ENCODE results near the gene DLGAP1. TPM values are rescaled to one million over a fixed set of nuclear protein-coding genes. Genes with fewer than 3 reads are reported as not detected.

DLGAP1 gene
- polyA plus RNA-seq, 1 of the 3 experiments (the other 2 are of a cell fraction): not detected

DNA sequence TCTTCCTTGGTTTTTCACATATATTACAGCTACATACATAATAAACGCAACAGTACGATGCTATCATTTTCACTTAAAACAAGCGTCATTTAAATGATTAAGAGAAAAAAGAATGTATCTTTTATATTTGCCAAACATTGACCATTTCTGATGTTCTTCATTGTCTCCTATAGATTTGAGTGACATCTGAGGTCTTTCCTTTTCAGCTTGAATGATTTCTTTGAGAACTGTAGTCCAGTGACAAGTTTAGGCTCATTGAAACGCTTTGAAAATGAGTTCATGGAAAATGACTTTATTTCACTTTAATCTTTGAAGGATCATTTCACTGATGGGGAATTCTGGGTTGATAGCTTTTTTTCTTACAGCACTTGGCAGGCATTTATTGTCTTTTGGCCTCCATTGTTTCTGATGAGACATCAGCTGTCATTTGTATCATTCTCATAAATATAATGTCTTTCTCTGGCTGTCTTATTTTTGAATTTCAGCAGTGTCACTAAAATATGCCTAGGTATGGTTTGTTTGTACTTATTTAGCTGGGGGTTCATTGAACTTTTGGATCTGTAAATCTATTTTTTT is 994.2 kb downstream of the DLGAP1 start:
- H3K27ac ChIP-seq (ENCODE audit: low read depth in 2 of 2, low read length in 1 of 2): no peak overlapping the region
- POLR2A ChIA-PET: no interaction called here

More for the DNA sequence above, 994.2 kb downstream of the DLGAP1 start:
- 0 out of 2 replicates have a peak, but pooled peaks cover 12% of the 10 kb centered on the region for H3K9me3 ChIP-seq
- no peak overlapping the region for H3K4me2 ChIP-seq
- no peak for TF ChIP-seq YY1 (IDR thresholded peaks at IDR 0.05; ENCODE audit: low read depth)
- no peak for TF ChIP-seq SIN3A (IDR thresholded peaks at IDR 0.05; ENCODE audit: borderline replicate concordance, low read depth, low read length)
- TF ChIP-seq FOXM1 (IDR thresholded peaks at IDR 0.05; ENCODE audit: low read depth): no peak
- TF ChIP-seq JUND (IDR thresholded peaks at IDR 0.05): no peak
- TF ChIP-seq FOSL2 (IDR thresholded peaks at IDR 0.05; ENCODE audit: borderline replicate concordance, low read depth): no peak
- TF ChIP-seq RFX5 (IDR thresholded peaks at IDR 0.05; ENCODE audit: low read length): no peak
- TF ChIP-seq POLR2AphosphoS5 (IDR thresholded peaks at IDR 0.05; ENCODE audit: low read depth, low read length): no peak
- TF ChIP-seq PBX3 (IDR thresholded peaks at IDR 0.05): no peak
- TF ChIP-seq ELF1 (IDR thresholded peaks at IDR 0.05): no peak
- TF ChIP-seq FOXJ3 (CRISPR knock-in tag; IDR thresholded peaks at IDR 0.05): no peak
- no peak for TF ChIP-seq GABPA (IDR thresholded peaks at IDR 0.05; ENCODE audit: low read depth)
- no peak for TF ChIP-seq SMC3 (IDR thresholded peaks at IDR 0.05; ENCODE audit: low read depth, low read length)
- TF ChIP-seq, protein P1, sequence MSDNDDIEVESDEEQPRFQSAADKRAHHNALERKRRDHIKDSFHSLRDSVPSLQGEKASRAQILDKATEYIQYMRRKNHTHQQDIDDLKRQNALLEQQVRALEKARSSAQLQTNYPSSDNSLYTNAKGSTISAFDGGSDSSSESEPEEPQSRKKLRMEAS (IDR thresholded peaks at IDR 0.05; ENCODE audit: low read depth): no peak
- TF ChIP-seq, protein P2, sequence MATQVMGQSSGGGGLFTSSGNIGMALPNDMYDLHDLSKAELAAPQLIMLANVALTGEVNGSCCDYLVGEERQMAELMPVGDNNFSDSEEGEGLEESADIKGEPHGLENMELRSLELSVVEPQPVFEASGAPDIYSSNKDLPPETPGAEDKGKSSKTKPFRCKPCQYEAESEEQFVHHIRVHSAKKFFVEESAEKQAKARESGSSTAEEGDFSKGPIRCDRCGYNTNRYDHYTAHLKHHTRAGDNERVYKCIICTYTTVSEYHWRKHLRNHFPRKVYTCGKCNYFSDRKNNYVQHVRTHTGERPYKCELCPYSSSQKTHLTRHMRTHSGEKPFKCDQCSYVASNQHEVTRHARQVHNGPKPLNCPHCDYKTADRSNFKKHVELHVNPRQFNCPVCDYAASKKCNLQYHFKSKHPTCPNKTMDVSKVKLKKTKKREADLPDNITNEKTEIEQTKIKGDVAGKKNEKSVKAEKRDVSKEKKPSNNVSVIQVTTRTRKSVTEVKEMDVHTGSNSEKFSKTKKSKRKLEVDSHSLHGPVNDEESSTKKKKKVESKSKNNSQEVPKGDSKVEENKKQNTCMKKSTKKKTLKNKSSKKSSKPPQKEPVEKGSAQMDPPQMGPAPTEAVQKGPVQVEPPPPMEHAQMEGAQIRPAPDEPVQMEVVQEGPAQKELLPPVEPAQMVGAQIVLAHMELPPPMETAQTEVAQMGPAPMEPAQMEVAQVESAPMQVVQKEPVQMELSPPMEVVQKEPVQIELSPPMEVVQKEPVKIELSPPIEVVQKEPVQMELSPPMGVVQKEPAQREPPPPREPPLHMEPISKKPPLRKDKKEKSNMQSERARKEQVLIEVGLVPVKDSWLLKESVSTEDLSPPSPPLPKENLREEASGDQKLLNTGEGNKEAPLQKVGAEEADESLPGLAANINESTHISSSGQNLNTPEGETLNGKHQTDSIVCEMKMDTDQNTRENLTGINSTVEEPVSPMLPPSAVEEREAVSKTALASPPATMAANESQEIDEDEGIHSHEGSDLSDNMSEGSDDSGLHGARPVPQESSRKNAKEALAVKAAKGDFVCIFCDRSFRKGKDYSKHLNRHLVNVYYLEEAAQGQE (IDR thresholded peaks at IDR 0.05; ENCODE audit: low read depth, low read length): no peak
- TF ChIP-seq ZBTB33 (IDR thresholded peaks at IDR 0.05; ENCODE audit: borderline replicate concordance, low read depth): no peak
- H3K4me1 ChIP-seq (ENCODE audit: control insufficient read depth in 1 of 2, insufficient read depth in 2 of 2, low read depth in 1 of 2, low read length in 1 of 2): peaks cover 4 to 24% of the 10 kb centered on the region in 2 experiments; a peak in 3 of 4 replicates
- H3K36me3 ChIP-seq (replicated peaks in 1 of 2; ENCODE audit: control insufficient read depth in 1 of 2, insufficient read depth in 2 of 2, low read length in 1 of 2): peaks cover 54 to 65% of the 10 kb centered on the region in 2 experiments
- H4K20me1 ChIP-seq (ENCODE audit: insufficient read depth): peaks cover 9% of the 10 kb centered on the region
- WGBS (ENCODE audit: low lambda C conversion rate): 97% methylated on average over 4 of the region's 4 CpGs
- no peak overlapping the region for H2AFZ ChIP-seq (ENCODE audit: low read depth)
- peaks cover 54% of the 10 kb centered on the region for H3K79me2 ChIP-seq (ENCODE audit: insufficient read depth)
- peaks cover 42% of the 10 kb centered on the region for H3F3A ChIP-seq (replicated peaks; ENCODE audit: insufficient read depth)
- no peak for DNase-seq
- no peaks in the 10 kb centered on the region for H3K9me2 ChIP-seq
- no peak overlapping the region for H3K4me3 ChIP-seq (ENCODE audit: low read depth in 2 of 2, low read length in 1 of 2)
- no peak overlapping the region for H3K9ac ChIP-seq
- H3K27me3 ChIP-seq (ENCODE audit: insufficient read depth): no peaks in the 10 kb centered on the region
- CTCF ChIA-PET: interaction anchor here (0.9 to 1.8 kb wide), 6 partner anchors 9 to 205 kb away, joined by 3 to 7 read pairs (median 5); no protein-coding TSS in a partner anchor
